Measurements from ENCODE around the gene IL37.

IL37 gene

GRCh38 chr2:112877423-112877822 is 33.5 kb upstream of the IL37 start:
- H3K27ac ChIP-seq (ENCODE audit: extremely low read depth, low read depth, low read length) = no peak overlapping the region
- no peaks in the 10 kb centered on the region for H3K9me3 ChIP-seq (ENCODE audit: control insufficient read depth, insufficient read depth, low read depth, low read length)
- H3K4me3 ChIP-seq (ENCODE audit: low read depth, low read length) = no peak overlapping the region
- H3K36me3 ChIP-seq (ENCODE audit: control insufficient read depth in 2 of 2, insufficient read depth in 1 of 2, low read length in 2 of 2) = no peaks in the 10 kb centered on the region
- ChIA-PET POLR2A (no interaction called here), CTCF (no interaction called here)
- TF ChIP-seq KLF10 (tag by site-specific recombination; IDR thresholded peaks at IDR 0.05) (no peak), PATZ1 (tag by site-specific recombination; IDR thresholded peaks at IDR 0.05) (no peak), ZNF449 (tag by site-specific recombination; IDR thresholded peaks at IDR 0.05) (no peak), ZNF585B (tag by site-specific recombination; IDR thresholded peaks at IDR 0.05) (no peak), ZNF148 (tag by site-specific recombination; IDR thresholded peaks at IDR 0.05; ENCODE audit: borderline replicate concordance) (no peak), RBAK (tag by site-specific recombination; IDR thresholded peaks at IDR 0.05) (no peak), PRDM1 (tag by site-specific recombination; IDR thresholded peaks at IDR 0.05) (no peak), ZNF354C (tag by site-specific recombination; IDR thresholded peaks at IDR 0.05; ENCODE audit: borderline replicate concordance, low read depth) (no peak), YY1 (tag by site-specific recombination; IDR thresholded peaks at IDR 0.05) (no peak), ZBTB11 (tag by site-specific recombination; conservative IDR thresholded peaks at IDR 0.05; ENCODE audit: low read depth) (no peak), ZNF621 (tag by site-specific recombination; IDR thresholded peaks at IDR 0.05) (no peak), ZIC2 (tag by site-specific recombination; IDR thresholded peaks at IDR 0.05) (no peak)
- H3K4me1 ChIP-seq (ENCODE audit: control insufficient read depth, insufficient read depth, low read length) = peaks cover 2% of the 10 kb centered on the region; the same call in 1 of the 2 replicates

GRCh38 chr2:112879491-112880041 is 31.4 kb upstream of the IL37 start:
- Histone ChIP-seq H3K27ac (ENCODE audit: extremely low read depth, low read depth, low read length) (no peak overlapping the region), H3K36me3 (ENCODE audit: control insufficient read depth in 2 of 2, insufficient read depth in 1 of 2, low read length in 2 of 2) (no peaks in the 10 kb centered on the region), H3K4me3 (ENCODE audit: low read depth, low read length) (no peak overlapping the region), H3K9me3 (ENCODE audit: control insufficient read depth, insufficient read depth, low read depth, low read length) (no peaks in the 10 kb centered on the region), H3K4me1 (ENCODE audit: control insufficient read depth, insufficient read depth, low read length) (peaks cover 2% of the 10 kb centered on the region; the same call in 1 of the 2 replicates)
- POLR2A ChIA-PET = no interaction called here
- TF ChIP-seq ZNF473 (tag by site-specific recombination; IDR thresholded peaks at IDR 0.05) (no peak), ZNF513 (tag by site-specific recombination; IDR thresholded peaks at IDR 0.05) (no peak), ZNF626 (tag by site-specific recombination; IDR thresholded peaks at IDR 0.05) (no peak)
- CTCF ChIA-PET = no interaction called here
